Upper lobe of left lung (tissue), 6 donors: Measurements from ENCODE around the gene HEPHL1. TPM values are rescaled to one million over a fixed set of nuclear protein-coding genes. Genes with fewer than 3 reads are reported as not detected.

ENCODE experiments used
- ATAC-seq, 2 donors: fragments of 200-7000 bp; cut with Tn5 transposase; one replicate each; pipeline ENCODE4 v1.9.1; 2022; ENCODE audit warnings: mild to moderate bottlenecking in 2 of 2, moderate library complexity in 2 of 2; ENCODE audit not compliant: low FRiP score in 2 of 2
- DNase-seq, 2 donors: peaks; one replicate each; pipeline ENCODE4 v3.0.0-alpha.2; 2019 to 2020
- H3K27ac ChIP-seq, 4 donors: fragments of 200-600 bp; sonication (generic); one replicate each; pipeline ENCODE4 v1.5.1; 2016 to 2019
- H3K27me3 ChIP-seq, 4 donors: fragments of 200-600 bp; sonication (generic); one replicate each; pipeline ENCODE4 v1.5.1; 2017 to 2019
- H3K36me3 ChIP-seq, 4 donors: fragments of 200-600 bp; sonication (generic); one replicate each; pipeline ENCODE4 v1.5.1; 2016 to 2019
- H3K4me1 ChIP-seq, 4 donors: fragments of 200-600 bp; sonication (generic); one replicate each; pipeline ENCODE4 v1.5.1; 2018 to 2019
- H3K4me3 ChIP-seq, 4 donors: fragments of 200-600 bp; sonication (generic); one replicate each; pipeline ENCODE4 v1.5.1; 2017 to 2019; ENCODE audit warnings: mild to moderate bottlenecking in 2 of 4, moderate library complexity in 1 of 4
- H3K9me3 ChIP-seq, 4 donors: fragments of 200-600 bp; sonication (generic); one replicate each; pipeline ENCODE4 v1.5.1; 2018 to 2019
- CTCF ChIP-seq, 6 experiments: fragments of 450-650 bp in 4 of 6; fragments of 200-600 bp in 2 of 6; sonication (generic) in 2 of 6; IDR thresholded peaks; one replicate each; pipeline ENCODE4 v1.5.1; 2016 to 2019; ENCODE audit warnings: antibody characterized with exemption in 6 of 6
- EP300 ChIP-seq, 4 donors: sonication (generic); formaldehyde crosslinking; IDR thresholded peaks; one replicate each; pipeline ENCODE4 v1.5.1; 2017; ENCODE audit warnings: antibody characterized with exemption in 4 of 4, control low read depth in 2 of 4
- POLR2A ChIP-seq, 4 donors: fragments of 450-650 bp; IDR thresholded peaks; one replicate each; pipeline ENCODE4 v1.5.1; 2016 to 2017; ENCODE audit warnings: antibody characterized with exemption in 4 of 4, mild to moderate bottlenecking in 2 of 4
- POLR2AphosphoS5 ChIP-seq, 2 donors: sonication (generic); formaldehyde crosslinking; IDR thresholded peaks; one replicate each; pipeline ENCODE4 v1.5.1; 2017; ENCODE audit warnings: antibody characterized with exemption in 2 of 2
- WGBS, 2 donors: methylation state at CpG; one replicate each; pipeline ENCODE4 v1.1.5; 2017 to 2018; 5-methylcytosine and 5-hydroxymethylcytosine counted together
- total RNA-seq, 6 donors: library from RNA; depleted of rRNA in 4 of 6; stranded (reverse); fragments of >200 nt in 4 of 6; gene quantifications; one replicate each; pipeline versions ENCODE4 v1.1.0 to v1.2.1, GENCODE V29; 2016 to 2021
- donor health status: DM: no; HTN: no; CAD: no; lungs with moderate emphysema.
- donor health status: DM: no; HTN: yes; CAD: no; lungs with severe emphysema.

The HEPHL1 gene
- total RNA-seq, 6 donors from 2014 or later, result not detected

- Histone ChIP-seq H3K36me3 (no peaks in the 10 kb centered on the region), H3K9me3 (no peaks in the 10 kb centered on the region), H3K27me3 (no peaks in the 10 kb centered on the region), H3K27ac (no peak overlapping the region), H3K4me1 (peaks cover 0 to 4% (median 0%) of the 10 kb centered on the region in 4 donors), H3K4me3 (no peak overlapping the region)
- DNase-seq (no peak), ATAC-seq (no peak)
- TF ChIP-seq CTCF (IDR thresholded peaks at IDR 0.05) (no peak), POLR2AphosphoS5 (IDR thresholded peaks at IDR 0.05) (no peak), EP300 (IDR thresholded peaks at IDR 0.05) (no peak), POLR2A (IDR thresholded peaks at IDR 0.05) (no peak)
- WGBS, 2 donors, result 65% methylated on average over 3 of the region's 3 CpGs
Observed at GRCh38 chr11:94066901-94067429, 45.8 kb downstream of the HEPHL1 start.

GRCh38 chr11:94068764-94069163 lies 47.6 kb downstream of the HEPHL1 start:
- DNase-seq, result no peak
- ATAC-seq, result no peak
- no peak overlapping the region for H3K4me3 ChIP-seq
- WGBS, 2 donors, result 62 to 79% methylated on average over 2 of the region's 2 CpGs
- no peaks in the 10 kb centered on the region for H3K27me3 ChIP-seq
- TF ChIP-seq CTCF (IDR thresholded peaks at IDR 0.05) (no peak), POLR2A (IDR thresholded peaks at IDR 0.05) (no peak), POLR2AphosphoS5 (IDR thresholded peaks at IDR 0.05) (no peak), EP300 (IDR thresholded peaks at IDR 0.05) (no peak)
- no peaks in the 10 kb centered on the region for H3K36me3 ChIP-seq
- H3K9me3 ChIP-seq, result no peaks in the 10 kb centered on the region
- H3K27ac ChIP-seq, result no peak overlapping the region
- H3K4me1 ChIP-seq, result peaks cover 0 to 4% (median 0%) of the 10 kb centered on the region in 4 donors

- 39 to 42% methylated on average over 2 of the region's 2 CpGs for WGBS, 2 donors
- Histone ChIP-seq H3K27ac (no peak overlapping the region), H3K9me3 (no peaks in the 10 kb centered on the region), H3K36me3 (no peaks in the 10 kb centered on the region), H3K4me1 (peaks cover 0 to 12% (median 0%) of the 10 kb centered on the region in 4 donors), H3K27me3 (no peaks in the 10 kb centered on the region), H3K4me3 (no peak overlapping the region)
- TF ChIP-seq EP300 (IDR thresholded peaks at IDR 0.05), result peak in 1 of 4 donors; percentile 68
- no peak for TF ChIP-seq POLR2A (IDR thresholded peaks at IDR 0.05)
- TF ChIP-seq POLR2AphosphoS5 (IDR thresholded peaks at IDR 0.05), result peak; percentile 5 to 50
- DNase-seq (peak in 1 of 2 donors; percentile 62), ATAC-seq (peak; percentile 47 to 86)
Observed at GRCh38 chr11:94077552-94078293, 56.6 kb downstream of the HEPHL1 start.

GRCh38 chr11:94084164-94084563 lies 63.0 kb downstream of the HEPHL1 start:
- DNase-seq (no peak), ATAC-seq (no peak)
- no peak overlapping the region for H3K4me3 ChIP-seq
- no peak overlapping the region for H3K27ac ChIP-seq
- H3K36me3 ChIP-seq, result no peaks in the 10 kb centered on the region
- H3K27me3 ChIP-seq, result no peaks in the 10 kb centered on the region
- WGBS, 2 donors, result 89 to 96% methylated on average over 1 of the region's 1 CpG
- H3K4me1 ChIP-seq, result no peaks in the 10 kb centered on the region
- TF ChIP-seq EP300 (IDR thresholded peaks at IDR 0.05) (no peak), POLR2AphosphoS5 (IDR thresholded peaks at IDR 0.05) (no peak), POLR2A (IDR thresholded peaks at IDR 0.05) (no peak), CTCF (IDR thresholded peaks at IDR 0.05) (no peak)
- H3K9me3 ChIP-seq, result no peaks in the 10 kb centered on the region

GRCh38 chr11:94088906-94089305 lies 67.8 kb downstream of the HEPHL1 start:
- H3K9me3 ChIP-seq, result no peaks in the 10 kb centered on the region
- 90 to 93% methylated on average over 21 of the region's 21 CpGs for WGBS, 2 donors
- no peaks in the 10 kb centered on the region for H3K4me1 ChIP-seq
- no peaks in the 10 kb centered on the region for H3K27me3 ChIP-seq
- no peak for TF ChIP-seq EP300 (IDR thresholded peaks at IDR 0.05)
- no peak for TF ChIP-seq CTCF (IDR thresholded peaks at IDR 0.05)
- no peak for TF ChIP-seq POLR2AphosphoS5 (IDR thresholded peaks at IDR 0.05)
- no peak for TF ChIP-seq POLR2A (IDR thresholded peaks at IDR 0.05)
- DNase-seq (peak in 1 of 2 donors; percentile 67), ATAC-seq (no peak)
- H3K4me3 ChIP-seq, result no peak overlapping the region
- no peak overlapping the region for H3K27ac ChIP-seq
- no peaks in the 10 kb centered on the region for H3K36me3 ChIP-seq
